Left cardiac atrium (tissue), 4 donors: Measurements from ENCODE around the gene RIPOR3. TPM values are rescaled to one million over a fixed set of nuclear protein-coding genes. Genes with fewer than 3 reads are reported as not detected.
"Not testable (repeated sequence)": the region's sequence is repeated elsewhere in the genome, so short reads cannot be mapped to it uniquely, and the experiment has no call there.

Experiments used
- ATAC-seq, 2 donors: fragments of 200-7000 bp; cut with Tn5 transposase; one replicate each; pipeline ENCODE4 v1.9.1; 2020; ENCODE audit warnings: mild to moderate bottlenecking in 2 of 2, moderate library complexity in 2 of 2
- DNase-seq: peaks from one replicate; pipeline ENCODE4 v3.0.0-alpha.2; 2020
- intact Hi-C, 2 donors: fragments of 100-400 bp; cut with DNase I; formaldehyde crosslinking; loops; one replicate each; pipeline versions ENCODE4 v1.14.1 to v1.15.1; 2022 to 2023
- total RNA-seq, 2 donors: library from RNA; stranded (reverse); fragmentation: NEBNext Ultra II Directional; extraction: Animal tissue kit (Norgen Biotek cat#: 25700); gene quantifications; one replicate each; pipeline ENCODE4 v1.2.1, GENCODE V29; 2021
- donor health status: DM: no; HTN: yes; CAD: no.
- donor health status: DM: no; HTN: yes; CAD: no; lungs with severe emphysema.
- donor health status: DM: yes; HTN: yes; CAD: no.
- donor health status: Dilated cardiomyopathy.

RIPOR3 gene
- total RNA-seq, 2 donors from 2014 or later = 3.3 to 6.7 TPM

DNA sequence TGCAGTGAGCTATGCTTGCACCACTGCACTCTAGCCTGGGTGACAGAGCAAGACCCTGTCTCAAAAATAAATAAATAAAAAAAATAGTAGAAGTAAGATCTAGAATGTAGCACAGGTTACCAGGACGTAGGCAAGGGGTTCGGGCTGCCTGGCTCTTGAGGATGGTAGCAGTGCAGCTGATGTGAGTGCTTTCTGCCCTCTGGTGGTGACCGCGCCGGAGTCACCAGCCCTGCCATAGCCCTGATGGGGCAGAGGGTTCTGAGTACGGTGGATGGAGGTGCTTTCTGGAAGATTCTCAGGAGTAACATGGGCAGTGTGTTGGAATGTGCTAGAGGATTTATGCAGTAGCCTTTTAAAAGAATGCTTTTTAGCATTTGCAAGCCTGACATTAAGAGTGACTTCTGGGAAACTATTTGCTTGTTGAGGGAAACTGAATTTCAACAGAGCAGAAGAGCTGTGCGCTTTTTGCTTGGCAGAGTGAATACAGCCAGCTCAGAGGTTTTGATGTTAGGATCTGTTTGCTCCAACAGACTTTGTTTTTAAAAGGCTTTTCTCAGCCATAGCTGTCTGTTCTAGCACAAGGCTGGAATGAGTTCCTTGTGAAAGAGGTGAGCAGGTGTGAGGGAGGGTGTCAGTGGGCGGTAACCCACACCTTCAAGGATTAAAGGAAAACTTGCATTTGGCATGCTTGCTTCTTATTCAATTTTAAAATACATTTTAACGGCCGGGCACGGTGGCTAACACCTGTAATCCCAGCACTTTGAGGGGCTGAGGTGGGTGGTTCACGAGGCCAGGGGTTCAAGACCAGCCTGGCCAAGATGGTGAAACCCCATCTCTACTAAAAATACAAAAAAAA, 115.2 kb downstream of the RIPOR3 start:
- intact Hi-C loops = loop anchor here (2.0 to 10.0 kb wide), 4 partner anchors 65 to 389 kb away; partner anchors contain the start of gene PTPN1 (in 1 of the 2)
- ATAC-seq (peak; percentile 60 to 61), DNase-seq (peak; percentile 70)

DNA sequence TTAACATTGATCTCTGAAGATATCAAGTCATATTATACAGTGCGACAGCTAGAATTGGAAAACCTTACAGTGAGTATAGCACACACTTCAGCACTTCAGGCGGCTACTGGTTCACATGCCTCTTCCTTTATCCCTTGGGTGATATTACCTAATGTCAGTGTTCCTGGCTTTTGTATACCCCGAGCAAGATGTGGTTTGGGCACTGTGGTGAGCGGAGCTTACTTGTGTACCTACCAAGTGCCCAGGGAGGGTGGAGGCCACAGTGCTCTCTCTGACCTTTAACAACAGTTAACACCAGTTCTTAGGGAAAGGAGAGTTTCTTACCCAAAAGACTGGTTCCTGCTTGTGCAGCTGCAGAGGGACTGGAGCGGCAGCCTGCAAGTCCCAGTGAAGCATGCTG, 116.8 kb downstream of the RIPOR3 start:
- intact Hi-C loops = loop anchor here in 1 of 2 donors (10.0 kb wide), 1 partner anchor 100 kb away; no protein-coding TSS in a partner anchor
- ATAC-seq = no peak

DNA sequence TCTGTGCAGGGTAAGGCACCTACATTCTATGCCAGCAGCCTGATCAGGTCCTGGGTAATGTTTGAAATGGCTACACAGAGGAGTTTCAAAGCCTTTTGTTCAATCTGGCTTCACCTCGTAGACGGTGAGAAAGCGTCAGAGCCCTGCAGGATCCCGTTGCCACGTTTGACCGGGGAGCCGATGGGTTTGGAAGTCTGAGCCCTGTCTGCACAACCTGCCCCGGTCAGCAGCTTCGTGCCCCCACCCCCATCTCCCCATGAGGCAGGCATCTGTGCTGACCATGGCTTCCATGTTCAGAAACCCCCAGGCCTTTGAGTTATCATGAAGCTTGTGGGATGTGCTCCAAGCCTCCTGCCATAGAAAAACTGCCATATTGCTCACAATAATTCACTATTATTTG, 117.2 kb downstream of the RIPOR3 start:
- DNase-seq = no peak
- no peak for ATAC-seq
- intact Hi-C loops = loop anchor here in 1 of 2 donors (10.0 kb wide), 1 partner anchor 99 kb away; no protein-coding TSS in a partner anchor

More for the DNA sequence above, 116.8 kb downstream of the RIPOR3 start:
- no peak for DNase-seq

DNA sequence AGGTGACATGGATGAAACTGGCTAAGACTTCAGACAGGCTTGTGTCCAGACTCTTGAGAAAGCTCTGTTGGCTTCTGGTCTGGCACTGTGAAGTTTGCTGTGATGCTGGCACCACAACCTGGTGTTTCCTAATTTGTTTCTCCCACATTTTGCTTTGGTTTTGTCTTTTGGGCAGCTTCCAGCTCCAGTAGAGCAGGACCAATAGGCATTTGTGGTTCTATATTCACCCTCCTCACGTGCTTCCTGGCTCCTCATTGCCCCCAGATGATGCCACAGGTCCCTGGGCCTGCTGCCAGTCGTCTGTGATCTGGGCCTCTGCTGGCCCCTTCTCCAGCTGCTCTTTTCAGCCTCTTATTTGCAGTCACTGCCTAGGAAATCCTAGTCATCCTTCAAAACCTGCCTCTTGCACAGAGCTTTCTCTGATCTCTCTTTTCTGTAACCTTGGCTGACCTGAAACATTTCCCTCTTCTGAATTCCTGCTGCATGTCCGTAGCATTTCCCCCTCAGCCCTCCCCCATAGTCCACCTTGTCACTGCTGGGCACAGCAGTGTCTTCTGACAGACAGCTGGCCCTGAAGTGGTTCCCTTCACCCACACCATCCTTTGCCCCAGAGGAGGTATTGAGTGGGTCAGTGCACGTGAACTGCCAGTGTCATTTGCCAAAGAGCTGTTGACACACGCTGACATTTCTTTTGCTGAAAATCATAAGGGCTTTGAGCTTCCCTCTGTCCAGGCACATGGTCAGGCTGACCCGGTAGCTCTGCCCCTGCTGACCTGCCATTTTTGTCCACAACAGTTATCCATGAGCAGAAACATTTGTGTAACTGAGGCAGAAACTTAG, 118.2 kb downstream of the RIPOR3 start:
- peak; percentile 55 for DNase-seq
- intact Hi-C loops = loop anchor here in 1 of 2 donors (10.0 kb wide), 1 partner anchor 98 kb away; no protein-coding TSS in a partner anchor
- peak; percentile 59 to 62 for ATAC-seq

DNA sequence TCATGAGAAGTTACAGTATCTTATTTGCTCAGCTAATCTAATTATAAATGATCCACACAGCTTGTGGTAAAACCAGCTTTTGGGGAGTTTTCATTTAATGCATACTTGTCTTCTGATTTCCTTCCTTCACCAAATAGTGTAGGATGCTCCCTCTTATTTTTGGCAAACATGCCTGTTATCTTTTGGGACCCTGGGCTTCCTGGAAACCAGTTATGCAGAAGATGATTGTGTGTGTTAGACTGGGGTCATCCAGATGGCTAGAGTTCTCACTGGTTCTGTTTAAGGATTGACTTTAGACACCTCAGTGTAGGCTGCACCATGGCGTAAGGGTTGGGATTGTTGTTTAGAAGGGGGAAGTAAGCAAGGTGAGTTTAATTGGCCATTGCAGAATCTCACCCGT, 119.9 kb downstream of the RIPOR3 start:
- ATAC-seq (no peak), DNase-seq (no peak)
- intact Hi-C loops = loop anchor here in 1 of 2 donors (10.0 kb wide), 1 partner anchor 97 kb away; no protein-coding TSS in a partner anchor

DNA sequence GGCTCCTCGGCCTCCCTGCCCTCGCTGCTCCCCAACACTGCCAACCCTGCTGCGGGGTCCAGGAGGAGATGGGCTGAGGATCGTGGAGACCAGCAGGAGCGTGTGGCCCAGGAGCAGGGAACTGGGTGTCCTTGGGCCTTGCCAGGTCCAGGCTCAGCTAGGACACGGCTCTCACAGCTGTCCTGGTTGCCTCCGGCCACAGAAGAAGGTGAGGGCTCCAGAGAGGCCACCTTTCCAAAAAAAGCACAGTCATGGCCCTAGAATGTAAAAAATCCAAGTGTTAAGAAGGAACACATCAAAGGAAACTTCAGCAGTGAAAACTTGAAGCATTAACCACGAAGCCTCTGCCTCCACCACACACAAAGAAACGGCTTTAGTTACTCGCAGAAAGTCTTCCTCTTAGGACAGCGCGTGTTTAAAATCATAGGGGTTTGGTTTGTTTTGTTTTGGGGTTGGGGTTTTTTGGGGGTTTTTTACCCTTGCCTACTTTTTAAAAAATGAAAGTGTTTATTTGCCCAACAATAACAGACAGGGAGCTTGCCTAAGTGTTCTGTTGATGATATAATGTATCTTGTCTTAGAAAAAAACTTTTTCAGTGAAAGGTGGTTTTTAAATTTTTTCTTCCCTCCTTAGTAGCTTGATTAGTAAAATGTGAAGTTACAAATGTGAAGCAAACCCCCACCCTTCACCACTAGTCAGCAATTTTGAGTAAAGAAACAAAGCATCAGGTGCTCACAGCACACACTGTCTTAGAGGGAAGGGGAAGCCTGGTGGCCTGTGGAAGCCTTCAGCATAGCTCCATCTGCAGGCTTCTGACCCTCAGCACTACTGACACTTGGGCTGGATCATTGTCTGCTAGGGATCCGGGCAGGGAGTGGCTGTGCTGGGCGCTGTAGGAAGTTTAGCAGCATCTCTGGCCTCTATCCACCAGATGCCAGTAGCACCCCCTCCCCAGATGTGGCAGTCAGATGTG, 121.2 kb downstream of the RIPOR3 start:
- intact Hi-C loops = loop anchor here in 1 of 2 donors (10.0 kb wide), 1 partner anchor 95 kb away; no protein-coding TSS in a partner anchor

DNA sequence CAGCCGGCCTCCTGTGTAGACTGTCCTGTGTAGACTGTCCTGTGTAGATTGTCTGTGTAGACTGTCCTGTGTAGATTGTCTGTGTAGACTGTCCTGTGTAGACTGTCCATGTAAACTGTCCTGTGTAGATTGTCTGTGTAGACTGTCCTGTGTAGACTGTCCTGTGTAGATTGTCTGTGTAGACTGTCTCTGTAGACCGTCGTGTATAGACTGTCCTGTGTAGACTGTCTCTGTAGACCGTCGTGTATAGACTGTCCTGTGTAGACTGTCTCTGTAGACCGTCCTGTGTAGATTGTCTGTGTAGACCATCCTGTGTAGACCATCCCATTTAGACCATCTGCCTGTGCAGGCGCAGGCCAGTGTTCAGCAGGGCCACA, 121.9 kb downstream of the RIPOR3 start:
- intact Hi-C loops, DNase-seq, ATAC-seq: not testable (repeated sequence)

More for the DNA sequence above, 121.2 kb downstream of the RIPOR3 start:
- ATAC-seq (peak in 1 of 2 donors; percentile 35), DNase-seq (no peak)

DNA sequence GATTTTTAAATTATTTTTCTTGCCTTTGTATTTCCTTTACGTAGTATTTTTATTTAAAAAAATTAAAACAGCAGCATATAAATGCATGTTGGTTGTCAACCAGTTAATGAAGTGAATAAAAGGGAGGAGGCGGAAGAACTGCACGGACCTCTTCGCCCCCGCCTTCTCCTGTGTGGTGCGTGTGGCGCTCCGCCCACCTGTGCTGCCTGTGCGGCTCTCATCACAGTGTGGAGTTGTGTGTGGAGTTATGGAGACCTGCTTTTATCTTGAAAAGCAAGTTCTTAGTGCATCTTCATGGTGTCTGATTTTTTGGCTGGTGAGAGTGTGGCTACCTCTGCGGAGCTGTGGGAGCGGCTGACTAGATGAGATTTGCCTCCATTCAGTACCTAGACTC, 122.8 kb downstream of the RIPOR3 start:
- no peak for DNase-seq

DNA sequence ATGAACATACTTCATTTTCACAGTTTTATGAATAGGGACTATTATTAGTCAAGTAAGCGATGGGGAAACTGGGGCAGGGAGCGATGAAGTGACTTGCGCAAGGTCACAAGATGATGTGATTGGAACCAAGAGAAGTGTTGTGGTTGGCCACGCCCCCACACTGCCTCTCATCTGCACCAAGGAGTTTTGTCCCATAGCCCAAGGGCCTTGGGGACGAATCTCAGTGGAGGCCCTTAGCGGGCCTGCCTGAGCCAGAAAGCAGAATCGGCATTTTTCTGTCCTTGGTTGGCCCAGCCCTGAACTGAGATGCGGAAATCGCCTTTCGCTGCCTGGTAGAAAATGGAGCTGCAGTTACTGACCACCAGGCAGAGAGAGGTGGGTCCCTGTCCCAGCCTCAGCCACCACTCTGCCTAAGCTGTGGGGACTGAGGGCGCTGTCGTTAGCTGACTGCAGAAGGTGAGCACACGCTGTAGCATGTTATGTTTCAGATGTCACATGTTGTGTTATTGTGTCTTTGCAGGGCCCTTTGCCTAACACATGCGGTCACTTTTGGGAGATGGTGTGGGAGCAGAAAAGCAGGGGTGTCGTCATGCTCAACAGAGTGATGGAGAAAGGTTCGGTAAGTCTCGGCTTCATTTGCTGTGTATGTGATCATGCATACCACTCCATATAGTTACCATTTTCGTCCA, 123.3 kb downstream of the RIPOR3 start:
- DNase-seq (no peak), ATAC-seq (peak in 1 of 2 donors; percentile 61)
- intact Hi-C loops = no loop called here

More for the DNA sequence above, 122.8 kb downstream of the RIPOR3 start:
- no peak for ATAC-seq
- intact Hi-C loops = no loop called here

DNA sequence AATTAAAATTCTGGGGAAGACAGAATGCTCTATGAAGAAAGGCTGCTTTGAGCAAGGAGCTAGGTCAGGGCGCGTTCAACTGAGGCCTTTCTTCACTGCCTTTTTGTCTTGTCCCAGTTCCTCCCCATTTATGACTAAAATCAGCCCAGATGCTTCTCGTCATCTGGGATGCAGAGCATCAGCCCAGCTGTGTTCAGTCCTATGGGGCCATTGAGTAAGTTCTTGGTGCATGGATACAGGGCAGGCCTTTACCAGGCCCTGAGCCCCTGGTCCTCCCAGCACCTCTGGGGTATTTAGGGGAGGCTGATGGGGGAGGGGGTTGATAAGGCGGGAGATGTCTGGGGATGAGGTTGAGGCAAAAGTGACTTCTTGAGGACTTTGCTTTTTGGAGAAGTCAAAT, 125.5 kb downstream of the RIPOR3 start:
- DNase-seq = no peak
- intact Hi-C loops = no loop called here
- ATAC-seq = no peak

DNA sequence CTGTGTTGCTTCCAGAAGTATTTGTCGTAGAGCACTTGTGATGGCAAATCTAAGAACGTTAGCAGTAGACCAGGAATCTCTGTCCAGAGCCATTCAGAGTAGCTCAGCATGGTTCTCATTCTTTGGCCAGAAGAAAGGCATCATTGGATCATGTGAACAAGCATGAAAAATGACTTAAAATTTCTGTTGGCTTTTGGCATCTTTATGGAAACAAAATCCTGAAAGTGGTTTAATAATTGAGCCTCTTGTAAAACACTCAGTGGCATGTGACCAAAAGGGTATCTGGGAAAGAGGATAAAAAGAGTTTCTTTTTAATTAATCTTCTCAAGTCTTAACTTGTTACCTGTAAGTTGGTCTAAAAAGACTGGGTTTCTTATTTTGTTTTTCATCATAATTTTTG, 126.0 kb downstream of the RIPOR3 start:
- intact Hi-C loops = no loop called here
- no peak for DNase-seq

DNA sequence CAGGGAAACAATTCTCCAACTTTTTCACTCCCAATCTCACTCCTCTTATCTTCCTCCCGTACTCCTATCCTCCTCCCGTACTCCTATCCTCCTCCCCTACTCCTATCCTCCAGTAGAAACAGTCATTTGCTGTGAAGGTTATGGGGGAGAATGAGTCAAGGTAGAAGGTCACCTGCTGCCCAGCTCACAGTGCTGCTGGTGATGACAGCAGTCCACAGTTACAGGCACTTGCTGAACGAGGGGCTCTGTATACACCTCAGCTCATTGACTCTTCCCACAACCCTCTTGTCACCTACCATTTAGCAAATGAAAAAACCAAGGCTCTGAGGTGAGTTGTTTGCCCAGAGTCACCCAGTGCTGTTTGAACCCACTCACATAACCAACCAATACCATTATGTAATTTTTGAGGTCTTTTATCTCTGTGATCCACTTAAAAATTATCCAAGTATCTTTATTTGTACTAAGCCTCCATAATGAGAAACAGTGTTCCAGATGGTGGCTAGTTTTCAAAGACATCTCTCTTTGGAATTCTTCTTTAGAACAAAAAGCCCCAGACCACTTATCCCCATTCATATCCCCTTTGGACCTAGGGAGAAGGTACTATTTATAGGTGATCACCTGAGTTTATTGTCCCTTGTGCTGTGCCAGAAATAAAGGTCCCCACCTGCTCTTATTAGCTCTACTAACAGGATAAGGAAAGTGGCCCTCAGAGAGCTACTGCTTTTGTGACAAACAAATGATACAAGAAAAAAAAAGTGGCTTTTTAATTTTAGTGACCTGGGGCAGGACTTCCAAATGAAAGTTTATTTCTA, 128.0 kb downstream of the RIPOR3 start:
- peak in 1 of 2 donors; percentile 69 for ATAC-seq
- intact Hi-C loops = loop anchor here in 1 of 2 donors (5.0 kb wide), 1 partner anchor 41 kb away; no protein-coding TSS in a partner anchor
- no peak for DNase-seq

More for the DNA sequence above, 126.0 kb downstream of the RIPOR3 start:
- ATAC-seq = no peak

DNA sequence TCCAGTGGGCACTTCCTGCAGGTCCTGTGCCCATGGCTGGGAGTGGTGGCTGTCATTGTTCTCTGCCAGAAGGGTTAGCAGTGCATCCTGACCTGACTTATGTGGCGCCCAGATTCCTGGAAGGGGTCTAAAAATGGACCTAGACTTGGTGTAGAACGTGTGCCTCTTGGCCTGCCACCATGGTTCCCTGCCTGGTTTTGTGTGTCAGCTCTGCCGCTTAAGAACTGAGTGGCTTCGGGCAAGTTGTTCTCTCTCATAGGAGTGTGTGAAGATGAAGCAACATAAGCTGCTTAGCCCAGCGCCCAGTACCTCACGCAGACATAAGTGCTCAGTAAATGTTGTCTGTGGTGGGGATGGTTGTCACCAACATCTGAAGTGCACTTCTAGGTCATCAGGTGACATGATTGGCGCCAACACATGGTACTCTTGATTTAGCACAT, 129.1 kb downstream of the RIPOR3 start:
- no peak for DNase-seq
- intact Hi-C loops = loop anchor here in 1 of 2 donors (5.0 kb wide), 1 partner anchor 40 kb away; no protein-coding TSS in a partner anchor
- peak in 1 of 2 donors; percentile 35 for ATAC-seq

DNA sequence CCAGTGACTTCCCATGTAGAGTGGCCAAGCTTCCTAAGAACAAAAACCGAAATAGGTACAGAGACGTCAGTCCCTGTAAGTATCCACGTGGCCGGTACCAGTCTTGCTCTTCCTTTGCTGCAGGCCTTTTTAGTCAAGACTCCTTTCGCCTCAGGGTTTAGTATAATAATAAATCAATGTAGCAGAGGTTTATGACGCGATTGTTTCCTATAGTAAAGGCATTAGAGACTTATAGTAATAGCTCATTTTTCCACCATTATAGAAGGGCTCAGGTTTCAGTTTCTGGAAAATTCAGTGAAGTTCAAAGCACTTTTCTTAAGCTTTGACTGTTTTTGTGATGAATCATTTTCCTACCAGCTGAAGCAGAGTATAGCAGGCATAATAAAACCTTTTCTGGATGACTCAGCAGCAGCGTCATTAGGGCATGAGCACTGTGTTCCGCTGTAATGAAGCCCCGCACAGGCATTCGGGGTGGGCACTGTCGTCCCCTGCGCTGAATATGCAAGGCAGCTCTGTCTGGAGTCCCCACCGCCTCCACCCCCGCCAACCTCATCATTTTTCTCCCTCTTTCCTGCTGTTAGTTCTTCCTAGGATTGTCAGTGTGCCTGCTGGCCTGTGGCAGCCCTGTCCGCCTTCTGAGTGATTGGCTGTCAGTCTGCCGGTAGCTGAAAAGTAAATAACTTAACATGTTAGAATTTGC, 129.8 kb downstream of the RIPOR3 start:
- intact Hi-C loops = loop anchor here in 1 of 2 donors (5.0 kb wide), 1 partner anchor 39 kb away; no protein-coding TSS in a partner anchor
- ATAC-seq (peak in 1 of 2 donors; percentile 77), DNase-seq (no peak)

DNA sequence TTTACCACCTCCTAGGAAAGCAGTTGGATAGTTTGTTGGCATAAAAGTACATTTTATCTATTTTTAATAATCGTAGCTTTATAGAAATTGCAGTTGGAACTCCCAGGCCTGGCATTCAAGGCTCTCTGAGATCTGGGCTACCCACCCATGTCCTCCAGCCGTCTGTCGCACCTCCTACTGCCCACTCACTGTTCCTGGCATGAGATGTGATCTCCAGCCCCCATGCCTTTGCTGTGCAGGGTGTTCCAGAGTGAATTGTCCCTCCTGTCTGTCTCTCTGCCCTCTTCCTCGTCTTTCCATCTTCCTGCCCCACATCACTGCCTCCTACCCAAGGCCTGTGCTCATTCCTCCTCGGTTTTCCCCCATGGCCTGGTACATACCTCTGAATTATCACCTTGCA, 130.5 kb downstream of the RIPOR3 start:
- intact Hi-C loops = loop anchor here in 1 of 2 donors (5.0 kb wide), 1 partner anchor 39 kb away; no protein-coding TSS in a partner anchor
- no peak for DNase-seq
- peak in 1 of 2 donors; percentile 11 for ATAC-seq
